NCI-H128 (cell line): ENCODE results near the gene HBE1.
"Not testable (repeated sequence)": the region's sequence is repeated elsewhere in the genome, so short reads cannot be mapped to it uniquely, and the experiment has no call there.

ENCODE experiments used
- DNase-seq: peaks from one replicate; lab custom pipeline; 2025; ENCODE audit not compliant: unreplicated experiment; lab: John Stamatoyannopoulos, UW

Gene HBE1

DNA sequence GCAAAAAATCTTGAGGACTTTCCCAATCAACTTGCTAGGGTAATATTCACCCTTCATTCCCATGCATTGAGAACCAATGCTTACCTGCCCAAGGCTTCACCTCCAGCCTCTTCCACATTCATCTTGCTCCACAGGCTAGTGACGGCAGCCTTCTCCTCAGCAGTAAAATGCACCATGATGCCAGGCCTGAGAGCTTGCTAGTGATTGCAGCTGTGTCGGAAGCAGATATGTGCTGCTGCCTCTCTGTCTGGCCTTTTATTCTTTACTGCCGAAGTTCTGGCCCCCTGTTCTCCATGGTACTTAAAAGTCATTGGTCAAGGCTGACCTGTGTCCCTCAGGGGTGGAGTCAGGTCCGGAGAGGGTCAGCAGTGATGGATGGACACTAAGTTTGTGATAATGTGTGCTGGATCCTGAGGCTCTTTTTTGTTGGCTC, at the start of gene HBE1:
Gene HBE1, minus strand, starts transcription at position 231 of the 433 bp plus-strand sequence. Its CDS starts 55 bp downstream, at position 176.
- no peak for DNase-seq

DNA sequence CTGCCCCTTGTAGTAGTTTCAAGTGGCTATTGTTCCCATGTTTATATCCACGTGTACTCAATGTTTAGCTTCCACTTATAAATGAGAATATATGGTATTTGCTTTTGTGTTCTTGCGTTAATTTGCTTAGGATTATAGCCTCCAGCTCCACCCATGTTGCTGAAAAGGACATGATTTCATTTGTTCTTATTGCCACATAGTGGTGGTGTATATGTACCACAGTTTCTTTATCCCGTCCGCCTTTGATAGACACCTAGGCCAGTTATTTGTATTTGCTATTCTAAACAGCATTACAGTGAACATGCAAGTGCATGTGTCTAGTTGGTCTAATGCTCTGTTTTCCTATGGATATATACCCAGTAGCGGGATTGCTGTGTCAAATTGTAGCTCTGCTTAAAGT, 47.5 kb upstream of the HBE1 start:
- no peak for DNase-seq

DNA sequence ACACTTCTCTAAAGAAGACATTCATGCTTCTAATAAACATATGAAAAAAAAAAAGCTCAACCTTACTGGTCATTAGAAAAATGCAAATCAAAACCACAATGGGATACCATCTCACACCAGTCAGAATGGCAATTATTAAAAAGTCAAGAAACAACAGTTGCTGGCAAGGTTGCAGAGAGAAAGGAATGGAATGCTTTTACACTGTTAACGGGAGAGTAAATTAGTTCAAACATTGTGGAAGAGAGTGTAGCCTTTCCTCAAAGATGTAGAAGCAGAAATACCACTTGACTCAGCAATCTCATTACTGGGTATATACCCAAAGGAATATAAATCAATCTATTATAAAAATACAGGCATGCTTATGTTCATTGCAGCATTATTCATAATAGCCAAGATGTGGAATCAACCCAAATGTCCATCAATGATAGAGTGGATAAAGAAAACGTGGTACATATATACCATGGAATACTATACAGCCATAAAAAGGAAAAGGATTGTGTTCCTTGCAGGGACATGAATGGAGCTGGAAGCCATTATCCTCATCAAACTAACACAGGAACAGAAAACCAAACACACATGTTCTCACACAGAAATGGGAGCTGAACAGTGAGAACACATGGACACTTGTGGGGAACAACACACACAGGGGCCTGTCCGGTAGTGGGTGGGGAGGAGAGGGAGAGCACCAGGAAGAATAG, 43.7 kb upstream of the HBE1 start:
- DNase-seq = not testable (repeated sequence)

DNA sequence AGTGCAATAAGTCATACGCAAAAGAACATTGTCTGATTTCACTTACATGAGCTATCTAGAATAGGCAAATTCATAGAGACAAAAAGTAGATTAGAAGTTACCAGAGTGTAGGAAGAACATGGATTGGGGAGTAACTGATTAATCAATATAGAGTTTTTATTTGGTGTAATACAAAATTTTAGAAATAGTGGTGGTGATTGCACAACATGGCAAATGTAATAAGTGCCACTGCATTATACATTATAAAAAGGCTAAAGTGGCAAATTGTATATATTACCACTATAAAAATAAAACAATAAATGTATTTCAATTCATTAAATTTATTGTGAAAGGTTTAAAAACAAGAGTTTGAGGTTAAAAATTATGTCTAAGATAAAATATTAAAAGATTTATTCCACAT, 40.7 kb upstream of the HBE1 start:
- no peak for DNase-seq

DNA sequence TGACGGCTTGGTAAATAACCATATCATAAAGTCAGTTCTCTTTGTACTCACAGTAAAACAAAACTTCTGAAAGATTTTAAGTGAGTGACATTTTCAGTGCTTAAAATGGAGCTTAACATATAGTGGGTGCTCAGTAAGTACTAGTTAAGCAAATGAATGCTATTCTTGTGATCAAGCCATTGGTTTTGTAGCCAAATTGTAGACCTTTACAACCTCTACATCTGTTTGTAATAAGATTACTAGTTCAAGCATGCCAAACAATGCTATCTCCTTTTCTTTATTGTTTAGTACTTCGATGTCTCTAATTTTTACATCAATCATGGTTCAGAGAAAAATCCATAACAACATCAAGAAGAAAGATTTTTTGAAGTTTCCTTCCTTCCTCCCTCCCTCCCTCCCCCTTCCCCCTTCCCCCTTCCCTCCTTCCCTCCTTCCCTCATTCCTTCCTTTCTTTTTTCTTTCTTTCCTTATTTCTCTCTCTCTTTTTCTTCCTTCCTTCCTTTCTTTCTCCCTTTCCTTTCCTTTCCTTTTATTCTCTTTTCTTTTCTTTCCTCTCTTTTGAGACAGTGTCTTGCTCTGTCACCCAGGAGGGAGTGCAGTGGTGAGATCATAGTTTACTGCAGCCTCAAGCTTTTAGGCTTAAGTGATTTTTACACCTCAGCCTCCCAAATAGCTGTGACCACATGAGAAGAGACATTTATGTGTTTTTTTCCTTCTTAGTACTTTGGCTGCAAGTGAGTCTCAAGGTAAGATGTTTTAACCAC, 37.7 kb upstream of the HBE1 start:
- no peak for DNase-seq

DNA sequence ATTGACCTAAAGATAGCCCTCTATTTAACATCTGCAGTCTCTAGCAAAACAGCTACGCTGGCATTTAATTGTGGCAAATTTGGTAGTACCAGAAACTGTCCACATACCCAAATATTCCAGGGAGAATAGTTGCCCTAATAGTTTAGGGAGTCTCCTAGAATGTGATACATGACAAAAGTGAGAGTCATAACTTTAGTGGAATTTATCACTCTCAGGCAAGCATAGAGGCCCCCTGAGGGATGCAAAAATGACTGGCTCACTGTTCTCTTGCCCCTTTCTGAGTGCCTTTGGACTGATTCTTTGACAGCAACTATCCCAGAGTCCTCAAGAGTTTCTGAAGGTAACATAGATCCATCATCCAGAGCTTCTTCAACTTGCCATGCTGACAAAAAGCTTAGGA, 34.3 kb upstream of the HBE1 start:
- no peak for DNase-seq

DNA sequence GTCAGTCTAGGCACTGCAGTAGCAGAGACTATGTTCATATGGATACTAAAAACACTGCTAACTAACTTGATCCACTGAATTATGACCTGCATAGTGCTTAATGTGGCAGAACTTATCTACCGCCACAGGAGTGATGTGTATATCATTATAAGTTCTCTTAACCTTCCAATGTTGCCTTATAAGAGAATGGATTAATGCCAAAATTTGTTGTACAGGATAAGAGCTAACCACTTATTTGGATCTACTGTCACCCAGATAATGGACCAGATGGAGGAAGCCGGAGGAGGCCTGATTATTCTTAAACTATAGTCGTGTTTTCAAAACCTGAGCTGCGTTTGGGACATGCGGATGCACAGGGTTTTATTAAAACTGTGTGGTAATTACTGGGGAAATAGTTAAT, 33.9 kb upstream of the HBE1 start:
- DNase-seq = no peak

DNA sequence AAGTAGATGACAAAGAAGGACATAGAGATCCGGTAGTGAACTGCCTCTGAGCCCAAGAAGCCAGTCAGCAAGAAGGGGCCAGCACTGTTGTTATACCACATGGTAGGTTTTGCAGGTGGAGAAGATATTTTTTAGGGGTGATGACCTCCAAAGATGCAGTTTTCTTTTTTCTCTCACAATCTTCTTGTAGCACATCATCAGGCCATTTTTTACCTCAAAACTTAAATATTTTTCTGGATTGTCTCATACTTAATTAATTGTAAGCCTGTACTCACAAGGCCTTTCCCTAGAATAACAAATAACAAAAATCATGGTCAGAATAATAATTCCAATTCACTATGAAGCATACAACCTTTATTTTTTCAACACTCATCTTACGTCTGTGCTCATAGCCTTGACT, 32.1 kb upstream of the HBE1 start, which contains the start of gene OR51B4:
Gene OR51B4, minus strand, starts transcription at position 101 of the 400 bp plus-strand sequence. Its CDS starts 0 bp downstream, at position 101.
- DNase-seq = no peak

DNA sequence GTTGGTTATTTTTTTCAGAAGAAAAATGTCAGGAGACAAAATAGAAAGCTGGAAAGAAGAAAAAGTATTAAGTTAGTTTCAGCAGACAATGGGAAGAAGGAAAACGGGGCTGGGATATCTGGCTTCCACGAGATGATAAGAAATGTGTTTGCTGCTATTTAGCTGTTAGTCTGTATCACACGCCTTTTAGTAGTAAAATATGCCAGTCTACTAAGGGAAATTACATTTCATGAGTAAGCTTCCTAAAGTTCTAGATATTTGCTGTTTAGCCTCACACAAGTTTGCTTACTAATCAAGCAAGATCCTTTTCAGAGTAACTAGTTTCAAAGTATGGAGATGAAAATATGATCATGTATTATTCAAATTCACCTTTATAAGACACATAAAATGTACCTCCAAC, 30.5 kb upstream of the HBE1 start:
- DNase-seq = no peak

DNA sequence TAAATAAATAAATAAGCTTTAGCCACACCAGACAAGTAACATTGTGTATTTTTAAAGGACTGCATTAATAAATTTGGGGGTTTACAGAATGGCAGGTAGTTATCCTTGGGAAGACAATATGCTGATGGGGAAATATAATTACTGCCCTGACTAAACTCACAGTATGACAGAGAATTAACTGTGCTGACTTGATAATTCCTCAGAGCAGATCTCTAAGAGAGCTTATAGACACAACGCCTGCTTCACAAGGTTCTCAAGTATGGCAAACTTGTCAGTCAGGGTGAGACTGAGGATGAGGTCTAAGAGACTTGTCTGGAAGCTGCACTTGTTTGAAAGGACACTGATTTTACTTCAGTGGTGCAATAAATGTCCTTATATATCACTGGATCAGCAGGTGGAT, 28.7 kb upstream of the HBE1 start:
- no peak for DNase-seq

DNA sequence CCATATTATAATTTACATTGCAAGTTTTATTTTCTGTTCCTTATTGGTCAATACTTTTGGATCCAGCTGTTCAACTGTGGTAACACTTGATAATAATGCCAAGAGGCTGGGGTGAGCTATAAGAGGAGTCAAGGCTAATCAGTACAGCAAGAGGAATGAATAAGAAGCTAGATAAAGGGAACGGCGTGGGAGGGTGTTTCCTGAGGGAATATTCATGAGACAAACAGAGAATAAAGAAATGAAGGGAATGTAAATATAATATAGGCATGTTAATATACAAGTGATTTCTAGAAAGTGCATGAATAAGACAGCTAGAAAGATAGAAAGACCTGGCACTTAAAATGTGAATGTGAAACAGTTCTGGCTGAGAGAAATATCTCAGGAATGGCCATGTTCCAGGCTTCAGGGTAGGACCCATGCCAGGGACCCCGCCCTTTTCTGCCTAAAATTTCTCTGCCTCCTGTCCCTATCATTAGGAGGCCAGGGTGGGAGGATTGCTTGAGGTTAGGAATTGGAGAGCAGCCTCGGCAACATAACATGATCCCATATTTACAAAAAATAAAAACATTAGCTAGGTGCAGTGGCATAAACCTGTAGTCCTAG, 28.1 kb upstream of the HBE1 start:
- no peak for DNase-seq

DNA sequence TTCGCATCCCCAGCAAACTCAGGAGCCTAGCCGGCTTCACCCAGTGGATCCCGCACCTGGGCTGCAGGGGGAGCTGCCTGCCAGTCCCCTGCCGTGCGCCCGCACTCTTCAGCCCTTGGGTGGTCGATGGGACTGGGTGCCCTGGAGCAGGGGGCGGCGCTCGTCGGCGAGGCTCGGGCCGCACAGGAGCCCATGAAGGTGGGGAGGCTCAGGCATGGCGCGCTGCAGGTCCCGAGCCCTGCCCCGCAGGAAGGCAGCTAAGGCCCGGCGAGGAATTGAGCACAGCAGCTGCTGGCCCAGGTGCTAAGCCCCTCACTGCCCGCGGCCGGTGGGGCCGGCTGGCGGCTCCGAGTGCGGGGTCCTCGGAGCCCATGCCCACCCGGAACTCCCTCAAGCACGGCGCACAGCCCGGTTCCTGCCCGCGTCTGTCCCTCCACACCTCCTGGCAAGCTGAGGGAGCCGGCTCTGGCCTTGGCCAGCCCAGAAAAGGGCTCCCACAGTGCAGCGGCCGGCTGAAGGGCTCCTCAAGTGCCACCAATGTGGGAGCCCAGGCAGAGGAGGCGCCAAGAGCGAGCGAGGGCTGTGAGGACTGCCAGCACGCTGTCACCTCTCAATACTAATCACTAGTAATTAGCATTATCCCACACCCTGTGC, 24.7 kb upstream of the HBE1 start:
- not testable (repeated sequence) for DNase-seq

DNA sequence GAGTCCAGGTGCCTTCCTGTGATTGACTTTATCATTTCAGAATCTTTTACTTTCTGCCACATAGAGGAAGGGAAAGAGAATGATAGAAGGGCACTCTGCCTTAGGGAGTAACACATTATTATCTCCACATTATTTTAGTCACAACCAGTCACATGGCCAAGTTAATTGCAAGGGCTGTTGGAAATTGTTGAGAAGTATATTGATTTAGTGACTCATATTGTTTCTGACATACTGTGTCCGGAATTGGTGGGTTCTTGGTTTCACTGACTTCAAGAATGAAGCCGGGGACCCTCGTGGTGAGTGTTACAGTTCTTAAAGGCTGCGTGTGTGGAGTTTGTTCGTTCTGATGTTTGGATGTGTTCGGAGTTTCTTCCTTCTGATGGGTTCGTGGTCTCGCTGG, 23.3 kb upstream of the HBE1 start:
- DNase-seq = no peak

DNA sequence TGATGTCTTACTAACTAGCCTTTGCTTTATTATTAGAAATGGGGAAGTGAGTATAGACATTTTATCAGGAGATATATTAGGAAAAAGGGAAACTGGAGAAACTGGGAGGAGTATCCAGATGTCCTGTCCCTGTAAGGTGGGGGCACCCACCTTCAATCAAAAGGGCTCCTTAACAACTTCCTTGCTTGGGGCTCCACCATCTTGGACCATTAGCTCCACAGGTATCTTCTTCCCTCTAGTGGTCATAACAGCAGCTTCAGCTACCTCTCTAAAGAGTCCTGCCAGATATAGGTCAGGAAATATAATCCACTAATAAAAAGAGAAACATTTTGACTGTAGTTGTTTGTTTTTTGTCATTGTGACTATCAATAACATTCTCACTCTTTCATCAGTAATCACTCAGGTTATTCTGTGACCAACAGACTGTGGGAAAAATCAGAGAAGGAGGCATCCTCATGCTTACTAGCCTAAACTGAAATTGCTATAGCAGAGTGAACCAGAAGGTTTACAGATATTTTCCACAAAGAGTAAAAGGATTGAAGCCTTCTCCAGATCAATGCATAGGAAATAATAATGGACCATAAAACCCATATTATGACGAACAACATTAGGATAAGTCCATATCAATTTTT, 21.6 kb upstream of the HBE1 start:
- DNase-seq = no peak

DNA sequence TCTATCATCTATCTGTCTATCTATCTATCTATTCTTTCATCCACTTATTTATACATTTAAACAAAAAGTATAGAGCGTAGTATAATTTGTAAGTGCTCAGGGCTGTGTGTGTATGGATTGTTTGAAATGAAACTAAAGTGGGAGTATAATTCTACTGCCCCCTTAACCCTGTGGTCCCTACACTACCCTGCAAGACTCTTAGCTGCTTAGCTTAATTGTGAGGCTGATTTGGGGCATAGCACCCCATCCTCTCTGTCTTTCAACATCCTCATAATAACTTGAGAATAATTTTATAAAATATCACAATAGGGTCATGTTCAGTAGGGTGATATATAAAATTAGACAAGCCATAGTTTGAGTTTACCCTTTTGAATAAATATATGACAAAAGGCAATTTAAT, 20.4 kb upstream of the HBE1 start:
- no peak for DNase-seq

DNA sequence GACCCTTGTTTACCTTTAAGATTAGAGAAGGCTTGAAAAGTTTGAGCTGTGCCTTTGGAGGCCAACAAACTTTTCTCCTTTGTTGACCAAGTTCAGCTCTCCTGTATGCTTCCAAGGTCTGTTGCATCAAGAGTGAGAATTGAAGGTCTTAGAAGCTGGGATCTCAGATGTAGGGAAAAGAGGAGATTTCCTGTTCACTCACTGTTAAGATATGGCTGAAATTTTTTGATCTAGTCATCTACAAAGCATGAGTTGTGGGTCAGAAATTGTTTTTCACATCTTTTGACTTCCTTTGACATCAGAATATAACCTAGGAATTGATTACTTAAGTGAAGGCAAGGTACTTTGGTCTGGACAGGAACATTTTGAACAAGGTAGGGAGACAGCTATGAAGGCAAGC, 20.0 kb upstream of the HBE1 start:
- no peak for DNase-seq

DNA sequence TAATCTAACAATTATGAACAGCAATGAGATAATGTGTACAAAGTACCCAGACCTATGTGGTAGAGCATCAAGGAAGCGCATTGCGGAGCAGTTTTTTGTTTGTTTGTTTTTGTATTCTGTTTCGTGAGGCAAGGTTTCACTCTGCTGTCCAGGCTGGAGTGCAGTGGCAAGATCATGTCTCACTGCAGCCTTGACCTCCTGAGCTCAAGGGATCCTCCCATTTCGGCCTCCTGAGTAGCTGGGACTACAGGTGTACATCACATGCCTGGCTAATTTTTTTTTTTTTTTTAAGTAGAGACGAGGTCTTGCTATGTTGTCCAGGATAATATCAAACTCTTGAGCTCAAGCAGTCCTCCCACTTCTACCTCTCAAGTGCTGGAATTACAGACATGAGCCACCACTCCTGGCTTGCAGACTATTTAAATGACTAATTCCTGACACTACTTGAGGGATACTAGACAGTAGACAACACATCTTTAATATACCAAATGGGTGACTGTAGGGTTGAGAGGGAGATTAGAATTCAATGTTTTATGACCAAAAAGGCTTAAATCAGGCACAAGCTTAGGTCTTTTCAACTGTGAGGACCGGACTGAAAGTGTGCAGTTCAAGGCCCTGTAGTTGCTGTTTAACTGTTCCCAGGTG, 19.3 kb upstream of the HBE1 start:
- DNase-seq = no peak

DNA sequence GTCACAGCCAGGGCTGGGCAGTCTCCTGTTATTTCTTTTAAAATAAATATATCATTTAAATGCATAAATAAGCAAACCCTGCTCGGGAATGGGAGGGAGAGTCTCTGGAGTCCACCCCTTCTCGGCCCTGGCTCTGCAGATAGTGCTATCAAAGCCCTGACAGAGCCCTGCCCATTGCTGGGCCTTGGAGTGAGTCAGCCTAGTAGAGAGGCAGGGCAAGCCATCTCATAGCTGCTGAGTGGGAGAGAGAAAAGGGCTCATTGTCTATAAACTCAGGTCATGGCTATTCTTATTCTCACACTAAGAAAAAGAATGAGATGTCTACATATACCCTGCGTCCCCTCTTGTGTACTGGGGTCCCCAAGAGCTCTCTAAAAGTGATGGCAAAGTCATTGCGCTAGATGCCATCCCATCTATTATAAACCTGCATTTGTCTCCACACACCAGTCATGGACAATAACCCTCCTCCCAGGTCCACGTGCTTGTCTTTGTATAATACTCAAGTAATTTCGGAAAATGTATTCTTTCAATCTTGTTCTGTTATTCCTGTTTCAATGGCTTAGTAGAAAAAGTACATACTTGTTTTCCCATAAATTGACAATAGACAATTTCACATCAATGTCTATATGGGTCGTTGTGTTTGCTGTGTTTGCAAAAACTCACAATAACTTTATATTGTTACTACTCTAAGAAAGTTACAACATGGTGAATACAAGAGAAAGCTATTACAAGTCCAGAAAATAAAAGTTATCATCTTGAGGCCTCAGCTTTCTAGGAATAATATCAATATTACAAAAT, 18.6 kb upstream of the HBE1 start:
- no peak for DNase-seq

DNA sequence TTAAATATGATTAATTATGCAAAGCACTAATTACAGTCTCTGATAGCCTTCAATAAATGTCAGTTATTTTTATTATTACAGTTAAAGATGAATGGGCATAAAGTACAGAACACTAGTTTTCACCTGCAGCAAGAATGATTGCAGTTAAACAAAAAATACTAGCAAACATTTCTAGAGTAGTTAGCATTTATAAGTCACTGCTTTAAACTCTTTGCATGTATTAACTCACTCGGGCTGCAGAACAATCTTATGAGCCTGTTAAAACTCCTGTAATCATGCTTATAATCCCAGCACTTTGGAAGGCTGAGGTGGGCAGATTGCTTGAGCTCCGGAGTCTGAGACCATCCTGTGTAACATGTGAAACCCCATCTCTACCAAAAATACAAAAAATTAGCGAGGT, 17.2 kb upstream of the HBE1 start:
- no peak for DNase-seq

DNA sequence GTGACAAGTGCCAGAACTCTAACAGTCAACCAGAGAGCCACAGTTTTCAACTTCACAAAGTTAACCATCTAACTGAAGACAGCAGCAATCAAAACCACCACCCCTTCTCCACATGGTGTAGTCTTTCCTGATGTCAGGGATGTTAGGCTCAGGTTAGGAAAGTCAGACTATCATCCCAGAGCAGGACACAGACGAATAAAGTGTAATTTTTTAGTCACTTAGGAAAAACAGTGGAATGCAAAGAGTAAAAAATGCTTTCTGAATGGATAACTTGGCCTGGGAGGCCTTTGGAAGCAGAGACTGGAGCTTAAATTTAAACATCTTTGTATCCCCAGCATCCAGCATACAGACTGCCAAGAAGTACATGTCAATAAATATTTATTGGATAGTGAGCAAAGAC, 16.6 kb upstream of the HBE1 start:
- DNase-seq = no peak
